KOPT-K1 (cell line): ENCODE results near the gene CROCC.

Source experiments
- H3K27ac ChIP-seq: fragments of 200-600 bp; sonication (generic); 2 replicates; pipeline ENCODE4 v1.5.1; 2016; ENCODE audit warnings: antibody characterized with exemption, mild to moderate bottlenecking, low read depth, low read length; ENCODE audit not compliant: poor library complexity, severe bottlenecking
- H3K36me3 ChIP-seq: fragments of 200-600 bp; sonication (generic); 2 replicates; pipeline ENCODE4 v1.5.1; 2017; ENCODE audit warnings: antibody characterized with exemption, mild to moderate bottlenecking, low read length, moderate library complexity; ENCODE audit not compliant: insufficient read depth
- H3K9me3 ChIP-seq: fragments of 200-600 bp; sonication (generic); 2 replicates; pipeline ENCODE4 v1.5.1; 2017; ENCODE audit warnings: antibody characterized with exemption, low read length, mild to moderate bottlenecking; ENCODE audit not compliant: insufficient read depth, poor library complexity, severe bottlenecking

Gene CROCC

DNA sequence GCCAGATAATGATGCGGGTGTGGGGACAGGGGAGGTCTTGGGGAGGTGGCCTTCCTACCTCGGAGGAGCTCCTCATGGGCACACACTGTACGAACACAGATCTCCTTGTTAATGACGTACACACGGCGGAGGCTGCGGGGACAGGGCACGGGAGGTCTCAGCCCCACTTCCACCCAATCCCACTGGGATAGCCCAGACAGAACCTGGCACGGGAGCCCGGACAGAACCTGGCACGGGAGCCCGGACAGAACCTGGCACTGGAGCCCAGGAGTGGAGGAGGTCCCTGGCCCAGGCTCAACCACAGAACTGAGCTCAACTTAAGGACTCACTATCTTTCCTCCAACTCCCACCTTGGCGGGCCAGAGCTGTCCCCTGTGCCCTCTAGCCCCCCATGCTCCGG, 53.5 kb downstream of the CROCC start:
- no peaks in the 10 kb centered on the region for H3K9me3 ChIP-seq

DNA sequence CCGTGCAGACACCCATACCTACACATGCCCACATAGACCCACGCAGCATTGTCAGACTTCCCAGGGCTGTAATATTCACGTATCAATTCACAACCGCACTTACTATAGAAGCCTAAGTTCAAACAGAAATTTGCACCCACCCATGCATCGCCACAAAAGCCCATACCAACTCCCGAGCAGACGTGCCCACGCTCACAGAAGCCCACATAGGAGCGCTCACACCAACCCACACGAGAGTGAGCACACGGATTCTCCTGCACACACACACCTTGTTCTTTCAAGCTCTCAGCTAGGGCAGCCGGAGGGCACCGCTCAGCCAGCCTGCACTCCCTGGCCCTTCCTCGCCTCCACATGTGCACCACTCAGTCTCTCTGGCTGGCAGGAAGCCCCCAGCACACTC, 54.1 kb downstream of the CROCC start:
- Histone ChIP-seq H3K27ac (no peak overlapping the region), H3K9me3 (no peaks in the 10 kb centered on the region), H3K36me3 (no peaks in the 10 kb centered on the region)

More for the DNA sequence above, 53.5 kb downstream of the CROCC start:
- Histone ChIP-seq H3K27ac (no peak overlapping the region), H3K36me3 (no peaks in the 10 kb centered on the region)

DNA sequence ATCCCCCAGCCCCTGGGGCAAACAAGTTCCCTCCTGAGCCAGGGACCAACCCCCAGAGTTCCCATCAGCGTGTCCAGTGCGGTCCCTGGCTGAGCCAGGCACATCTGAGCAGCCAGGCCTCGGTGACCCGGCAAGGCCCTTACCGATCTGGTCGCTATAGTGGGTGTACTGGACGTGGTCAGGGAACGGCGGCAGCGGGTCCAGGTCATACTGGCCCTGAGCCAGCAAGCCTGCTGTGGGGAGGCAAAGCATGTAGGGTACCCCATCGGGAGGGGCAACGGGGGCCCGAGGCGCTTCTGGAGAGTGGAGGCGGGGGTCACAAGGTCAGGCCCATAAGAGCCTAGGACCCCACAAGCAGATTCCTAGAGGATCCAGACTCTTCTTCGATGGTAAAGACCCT, 55.2 kb downstream of the CROCC start:
- Histone ChIP-seq H3K27ac (no peak overlapping the region), H3K36me3 (no peaks in the 10 kb centered on the region), H3K9me3 (no peaks in the 10 kb centered on the region)

DNA sequence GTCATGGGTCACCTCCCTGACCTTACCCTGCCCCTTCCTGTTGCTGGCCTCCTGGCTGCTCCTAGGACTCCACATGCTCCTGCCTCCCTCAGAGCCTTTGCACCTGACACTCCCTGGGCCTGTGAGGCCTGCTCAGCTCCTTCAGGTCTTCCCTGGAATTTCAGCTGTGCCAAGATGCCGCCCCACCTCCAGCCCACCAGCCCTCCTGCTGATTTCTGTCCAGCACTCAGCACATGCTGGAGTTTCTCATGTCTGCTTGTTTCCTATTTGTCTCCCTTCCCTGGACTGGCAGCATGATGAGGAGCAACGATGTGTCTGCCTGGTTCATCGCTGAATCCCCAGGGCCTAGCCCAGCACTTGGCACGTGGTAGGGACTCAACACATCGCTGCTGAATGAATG, 55.6 kb downstream of the CROCC start:
- Histone ChIP-seq H3K36me3 (no peaks in the 10 kb centered on the region), H3K9me3 (no peaks in the 10 kb centered on the region), H3K27ac (no peak overlapping the region)

DNA sequence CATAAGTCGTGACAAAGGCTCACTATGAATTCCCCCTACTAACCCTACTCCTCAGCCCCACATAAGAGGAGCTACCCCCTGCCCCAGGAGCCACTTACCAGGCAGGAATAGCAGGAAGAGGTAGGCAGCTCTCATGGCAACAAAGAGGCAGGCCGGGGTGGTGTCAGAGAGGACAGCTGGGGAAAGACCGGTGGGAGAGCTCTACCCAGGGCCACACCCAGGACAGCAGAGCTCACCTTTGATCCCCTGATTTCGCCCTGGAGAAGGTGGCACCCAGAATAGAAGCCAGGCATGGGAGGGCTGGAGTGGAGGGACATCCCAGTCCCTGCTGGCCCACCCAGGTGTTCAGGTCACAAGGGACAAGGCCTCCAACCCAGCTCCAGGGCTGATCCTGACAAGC, 56.4 kb downstream of the CROCC start:
- Histone ChIP-seq H3K9me3 (no peaks in the 10 kb centered on the region), H3K36me3 (no peaks in the 10 kb centered on the region), H3K27ac (no peak overlapping the region)

DNA sequence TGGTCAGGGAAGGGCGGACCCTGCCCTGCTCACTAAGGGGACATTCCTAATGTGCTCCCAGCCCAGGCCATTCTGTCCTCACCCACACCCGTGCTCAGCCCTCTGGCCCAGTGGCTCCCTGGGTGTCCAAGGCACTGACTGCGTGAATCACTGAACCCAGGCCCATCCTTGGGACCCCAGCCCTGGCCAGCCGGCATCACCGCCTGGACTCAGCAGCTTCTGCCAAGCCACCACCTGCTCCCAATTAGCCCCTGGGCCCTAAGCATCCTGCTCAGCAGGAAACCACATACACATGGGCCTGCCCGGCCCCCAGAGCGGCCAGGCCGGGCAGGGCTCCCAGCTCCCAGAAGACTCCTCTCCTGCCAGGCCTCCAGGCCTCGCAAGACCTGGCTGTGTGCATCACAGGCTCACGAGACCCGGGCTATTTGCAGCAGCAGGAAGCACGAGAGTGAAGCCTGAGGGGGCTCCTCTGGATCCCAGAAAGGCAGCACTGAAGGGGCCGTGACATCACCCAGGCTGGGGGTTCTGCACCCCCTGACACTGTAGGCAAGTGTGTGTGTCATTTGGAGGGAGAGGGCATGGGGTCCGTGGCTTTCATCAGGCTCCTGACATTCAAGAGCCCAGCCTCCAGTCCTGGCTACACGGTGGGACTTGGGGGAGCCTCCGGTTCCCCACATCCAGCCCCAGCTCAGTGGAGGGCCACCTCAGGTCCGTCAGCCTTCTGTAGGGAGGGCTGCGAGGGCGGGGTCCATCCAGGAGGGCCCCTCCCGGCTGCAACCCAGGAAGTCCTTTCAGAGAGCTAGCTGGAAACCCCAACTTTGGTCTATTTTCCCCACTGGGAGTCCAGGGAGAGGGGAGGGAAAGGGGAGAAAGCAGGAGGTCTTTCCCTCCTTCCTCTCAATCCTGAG, 57.1 kb downstream of the CROCC start:
- Histone ChIP-seq H3K9me3 (no peaks in the 10 kb centered on the region), H3K36me3 (no peaks in the 10 kb centered on the region), H3K27ac (no peak overlapping the region)

DNA sequence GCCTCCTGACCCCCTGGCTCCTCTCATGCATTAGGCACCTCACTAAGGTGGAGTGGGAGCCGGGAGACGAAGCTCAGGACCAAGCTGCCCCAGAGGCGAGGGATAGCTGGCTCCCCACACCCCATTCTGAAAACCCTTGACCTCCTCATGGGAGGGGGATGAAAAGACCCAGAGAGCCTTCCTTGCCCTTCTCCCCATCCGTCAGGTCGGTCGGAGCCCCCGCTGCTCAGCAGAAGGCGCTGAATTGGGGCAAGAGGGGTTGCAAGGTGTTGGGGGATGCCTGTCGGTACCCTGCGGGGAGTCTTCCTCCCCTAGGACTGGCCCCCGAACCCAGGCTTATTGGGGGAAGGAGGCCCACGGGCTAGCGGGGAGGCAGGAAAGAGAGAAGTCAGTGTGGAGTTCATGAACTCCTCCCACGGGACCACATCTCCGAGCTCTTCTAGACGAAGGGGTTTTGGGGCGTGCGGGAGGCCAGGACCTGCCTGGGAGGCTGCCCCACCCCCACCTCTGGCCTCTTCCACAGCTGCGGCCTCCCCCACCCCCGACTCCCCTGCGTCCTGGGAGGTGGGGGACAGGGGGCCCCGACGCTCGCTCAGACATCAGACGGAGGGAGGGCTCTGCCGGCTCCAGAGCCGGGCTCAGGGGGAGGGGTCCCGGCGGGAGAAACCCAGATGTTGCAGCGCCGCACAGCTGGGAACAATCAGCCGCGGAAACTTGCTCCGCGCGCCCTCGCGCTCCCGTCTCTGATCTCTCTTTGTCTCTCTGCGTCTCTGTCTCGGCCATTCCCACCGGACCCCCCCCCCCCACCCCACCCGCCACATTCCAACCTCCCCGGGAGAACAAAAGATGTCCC, 58.0 kb downstream of the CROCC start:
- Histone ChIP-seq H3K9me3 (no peaks in the 10 kb centered on the region), H3K27ac (no peak overlapping the region), H3K36me3 (no peaks in the 10 kb centered on the region)

DNA sequence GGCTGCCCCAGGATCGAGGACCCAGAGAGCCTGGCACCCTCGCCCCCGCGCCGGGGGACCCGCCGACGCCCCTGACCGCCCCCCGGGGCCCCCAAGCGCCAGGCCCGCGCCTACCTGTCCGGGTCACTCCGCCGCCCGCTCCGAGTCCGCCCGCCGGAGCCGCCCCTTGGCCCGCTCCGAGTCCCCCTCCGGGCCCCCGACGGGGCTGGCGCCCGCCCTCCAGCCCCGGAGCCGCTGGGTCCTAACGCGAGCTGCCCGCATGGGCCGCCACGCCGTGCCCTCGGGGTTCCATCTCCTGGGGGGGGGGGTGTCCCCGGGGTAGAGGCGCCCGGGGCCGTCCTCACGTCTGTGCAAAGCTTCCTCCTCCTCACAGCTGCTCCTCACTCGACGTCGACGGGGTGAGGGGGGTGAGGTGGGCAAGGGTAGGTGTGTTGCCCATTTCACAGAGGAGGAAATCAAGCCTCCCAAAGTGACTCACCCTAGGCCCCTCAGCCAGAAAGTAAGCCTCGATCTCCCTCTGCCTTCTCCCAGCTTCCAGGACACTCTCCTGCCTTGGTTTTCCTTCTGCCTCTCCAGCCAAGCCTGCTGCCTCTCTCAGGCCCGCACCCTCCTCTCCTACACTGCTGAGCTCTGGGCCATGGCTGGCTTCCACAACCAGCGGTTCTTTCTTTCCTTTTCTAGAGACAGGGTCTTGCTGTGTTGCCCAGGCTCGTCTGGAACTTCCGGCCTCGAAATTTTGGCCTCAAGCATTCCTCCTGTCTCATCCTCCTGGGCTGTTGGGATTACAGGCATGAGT, 58.9 kb downstream of the CROCC start, which contains the start of gene MFAP2:
TSS of gene MFAP2 (minus strand) at position 148 of the 796 bp plus-strand sequence. CDS start 2,347 bp downstream, outside the sequence.
- H3K27ac ChIP-seq: no peak within 1 kb of the TSS
- H3K9me3 ChIP-seq: no peaks in the 10 kb centered on the region
- peaks cover under 1% of the 10 kb centered on the region; the same call in 1 of the 2 replicates for H3K36me3 ChIP-seq

DNA sequence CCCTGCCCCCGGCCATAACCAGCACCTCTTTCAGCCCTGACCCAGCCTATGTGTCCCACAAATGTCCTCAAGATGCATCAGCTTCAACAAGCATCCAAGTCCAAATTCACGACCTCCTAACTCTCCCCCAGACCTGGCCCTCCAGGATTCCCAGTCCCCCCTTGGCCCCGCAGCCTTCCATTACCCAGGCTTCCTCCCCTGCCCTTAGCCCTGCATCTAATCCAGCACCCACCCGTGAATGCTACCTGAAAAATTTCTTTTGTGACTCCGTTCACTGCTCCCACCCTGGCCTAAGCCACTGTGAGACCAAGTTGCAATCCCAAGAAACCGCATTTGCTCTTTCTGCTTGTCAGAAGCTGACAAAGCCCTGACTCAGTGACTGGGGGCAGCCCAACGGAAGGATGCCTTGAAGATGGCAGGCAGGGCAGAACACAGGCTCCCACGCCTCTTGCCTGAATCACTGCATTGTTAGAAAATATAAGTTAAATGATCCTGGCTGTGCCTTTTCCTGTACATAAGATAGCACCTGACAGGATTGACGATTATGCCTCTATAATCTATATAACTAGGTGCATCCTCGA, 59.6 kb downstream of the CROCC start:
- no peaks in the 10 kb centered on the region for H3K9me3 ChIP-seq
- H3K36me3 ChIP-seq: peaks cover 5% of the 10 kb centered on the region; the same call in 1 of the 2 replicates
- no peak overlapping the region for H3K27ac ChIP-seq

DNA sequence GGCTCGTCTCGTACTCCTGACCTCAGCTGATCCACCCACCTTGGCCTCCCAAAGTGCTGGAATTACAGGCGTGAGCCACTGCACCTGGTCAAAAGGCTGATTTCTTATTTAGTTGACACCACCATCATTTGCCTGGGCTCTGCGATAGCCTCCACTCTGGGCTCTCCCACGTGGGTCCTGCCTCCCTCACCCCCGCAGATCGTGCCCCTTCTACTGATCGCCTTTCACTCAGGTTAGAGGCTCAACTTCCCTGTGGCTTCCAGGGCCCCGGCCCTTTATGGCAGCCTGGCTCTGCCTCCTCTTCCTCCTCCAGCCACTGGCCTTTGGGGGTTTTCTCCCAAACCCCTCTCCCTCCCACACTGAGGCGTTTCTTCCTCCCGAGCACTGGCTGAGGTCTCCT, 61.2 kb downstream of the CROCC start:
- Histone ChIP-seq H3K36me3 (peaks cover 8% of the 10 kb centered on the region; the same call in 1 of the 2 replicates), H3K9me3 (no peaks in the 10 kb centered on the region), H3K27ac (no peak overlapping the region)

DNA sequence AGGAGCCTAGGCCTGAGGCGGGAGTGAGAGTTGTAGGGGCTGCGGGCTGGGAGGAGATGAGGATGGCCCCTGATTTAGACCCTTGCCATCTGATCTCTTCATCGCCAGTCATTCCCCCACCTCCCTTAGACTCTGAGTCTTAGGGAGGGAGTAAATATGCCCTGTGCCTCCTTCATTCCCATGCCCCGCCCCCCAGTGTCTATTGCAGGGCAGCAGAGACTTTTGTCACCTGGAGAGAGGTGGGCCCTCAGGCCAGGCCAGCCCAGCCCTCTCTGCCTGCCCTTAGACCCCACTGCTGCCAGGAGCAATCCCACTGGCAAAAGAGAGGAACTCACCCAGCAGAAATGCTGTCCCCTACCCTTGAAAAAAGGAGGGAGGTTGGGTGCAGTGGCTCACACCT, 61.9 kb downstream of the CROCC start:
- H3K36me3 ChIP-seq: peaks cover 13% of the 10 kb centered on the region; the same call in 1 of the 2 replicates
- H3K9me3 ChIP-seq: no peaks in the 10 kb centered on the region
- H3K27ac ChIP-seq: no peak overlapping the region

DNA sequence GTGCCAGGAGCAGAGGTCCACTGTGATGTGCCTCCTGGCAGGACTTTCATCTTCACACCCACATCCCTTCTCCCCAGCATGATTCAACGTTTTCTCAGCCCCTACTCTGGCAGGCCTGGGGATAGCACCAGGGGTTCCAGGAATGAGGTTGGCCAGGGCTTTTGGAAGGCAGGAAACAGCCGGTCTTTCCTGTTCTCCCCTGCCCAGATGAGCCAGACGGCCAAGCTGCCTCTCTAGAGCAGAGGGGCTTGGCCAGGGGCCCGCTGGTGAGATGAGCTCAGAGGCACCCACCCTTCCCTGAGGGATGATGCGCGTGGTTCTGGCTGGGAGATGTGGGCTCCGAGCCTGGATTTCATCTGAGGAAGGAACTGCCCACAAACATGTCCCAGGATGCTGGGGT, 63.0 kb downstream of the CROCC start:
- Histone ChIP-seq H3K36me3 (peaks cover 13% of the 10 kb centered on the region; the same call in 1 of the 2 replicates), H3K27ac (no peak overlapping the region), H3K9me3 (no peaks in the 10 kb centered on the region)

DNA sequence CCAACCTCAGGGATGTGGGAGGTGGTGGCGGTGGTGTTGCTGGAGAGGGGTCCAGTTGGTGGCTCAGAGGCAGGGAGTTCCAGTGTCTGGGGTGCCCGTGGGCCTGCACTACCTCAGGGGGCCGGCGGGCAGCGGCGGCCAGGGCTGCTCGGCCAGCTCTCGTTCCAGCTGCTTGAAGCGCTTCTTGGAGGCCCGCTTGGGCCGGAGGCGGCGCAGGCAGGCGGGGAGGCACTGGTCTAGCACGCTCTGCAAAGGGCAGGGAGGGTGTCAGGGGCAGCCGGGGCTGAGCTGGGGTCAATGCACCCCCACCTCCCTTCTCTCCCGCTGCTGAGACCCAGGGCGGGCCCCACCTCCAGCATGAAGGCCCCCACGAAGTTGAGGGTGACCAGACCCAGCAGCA, 64.4 kb downstream of the CROCC start:
- Histone ChIP-seq H3K9me3 (no peaks in the 10 kb centered on the region), H3K27ac (no peak overlapping the region), H3K36me3 (peaks cover 13% of the 10 kb centered on the region; the same call in 1 of the 2 replicates)

DNA sequence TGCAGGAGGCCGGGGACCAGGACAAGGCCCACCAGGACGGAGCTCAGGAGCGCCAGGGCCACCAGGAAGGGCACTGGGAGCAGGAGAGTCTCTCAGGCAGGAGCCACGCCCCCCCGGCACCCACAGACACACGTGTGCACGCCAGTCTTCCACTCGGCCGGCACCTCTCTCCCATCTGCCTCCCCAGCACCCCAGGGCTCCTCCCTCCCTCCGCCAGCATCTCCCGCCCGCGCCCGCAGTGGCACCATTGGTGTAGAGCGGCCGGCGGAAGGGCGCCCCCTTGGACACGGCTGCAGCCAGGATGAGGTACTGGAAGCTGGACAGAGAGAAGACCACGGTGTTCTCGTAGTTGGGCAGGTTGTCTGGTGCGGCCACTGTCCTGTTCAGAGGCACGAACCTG, 64.8 kb downstream of the CROCC start:
- Histone ChIP-seq H3K9me3 (no peaks in the 10 kb centered on the region), H3K27ac (no peak overlapping the region), H3K36me3 (peaks cover 13% of the 10 kb centered on the region; the same call in 1 of the 2 replicates)
